ENCODE data around the gene KLRF2. TPM values are rescaled to one million over a fixed set of nuclear protein-coding genes. Genes with fewer than 3 reads are reported as not detected.

Gene KLRF2
- total and polyA plus RNA-seq, 2 of the 8 experiments (the other 6 are each of a cell fraction or from before 2014, with no cell fraction given) = not detected

GRCh38 chr12:9908350-9908749 is 27.1 kb downstream of the KLRF2 start:
- Histone ChIP-seq H3K36me3 (ENCODE audit: control insufficient read depth in 2 of 4, insufficient read depth in 4 of 4, low read length in 3 of 4) (peaks cover 3 to 48% (median 14%) of the 10 kb centered on the region in 4 experiments; a peak in 6 of 8 replicates), H4K8ac (ENCODE audit: extremely low read depth, insufficient read depth, low read length) (no peak overlapping the region), H3K9ac (replicated peaks in 1 of 4; ENCODE audit: extremely low read depth in 1 of 4, low read depth in 3 of 4, low read length in 3 of 4) (peak overlapping the region in 2 of 4 experiments; percentile 37 to 96; a peak in 1 of 7 replicates), H2BK5ac (ENCODE audit: low read depth, low read length) (no peak overlapping the region), H2BK12ac (ENCODE audit: low read depth, low read length) (0 out of 2 replicates have a peak overlapping the region, but pooled peaks have one; percentile 17), H3K4ac (replicated peaks; ENCODE audit: insufficient read length, low read depth, low read length) (no peak overlapping the region), H3K79me2 (ENCODE audit: control insufficient read depth in 1 of 2, insufficient read depth in 2 of 2, low read length in 2 of 2) (peaks cover 0 to 75% of the 10 kb centered on the region in 2 experiments; a peak in 2 of 4 replicates), H4K91ac (replicated peaks; ENCODE audit: insufficient read length, low read length) (no peak overlapping the region), H3K27ac (ENCODE audit: low read depth, low read length) (no peak overlapping the region), H4K20me1 (replicated peaks in 1 of 2; ENCODE audit: control insufficient read depth in 1 of 2, insufficient read depth in 2 of 2, low read length in 2 of 2) (peaks cover 0 to 4% of the 10 kb centered on the region in 2 experiments), H2BK20ac (ENCODE audit: low read length) (no peak overlapping the region), H3K4me1 (replicated peaks in 1 of 4; ENCODE audit: control insufficient read depth in 3 of 4, insufficient read depth in 4 of 4, low read length in 3 of 4) (peaks cover 0 to 9% (median 4%) of the 10 kb centered on the region in 4 experiments; a peak in 3 of 7 replicates), H3K14ac (ENCODE audit: insufficient read length) (no peak overlapping the region), H3K23ac (ENCODE audit: insufficient read length) (no peak overlapping the region), H2BK15ac (ENCODE audit: low read length) (no peak overlapping the region), H3K9me3 (ENCODE audit: insufficient read depth in 2 of 2, low read depth in 1 of 2, low read length in 1 of 2) (no peaks in the 10 kb centered on the region; a peak in 1 of 4 replicates), H3K18ac (ENCODE audit: extremely low read depth, low read length) (no peak overlapping the region), H2AFZ (ENCODE audit: low read length) (no peak overlapping the region), H3K4me2 (ENCODE audit: insufficient read depth in 1 of 2, low read depth in 2 of 2, low read length in 2 of 2) (peak overlapping the region; percentile 54 to 62; a peak in 2 of 4 replicates), H3K79me1 (ENCODE audit: low read depth, low read length) (no peaks in the 10 kb centered on the region), H3K27me3 (replicated peaks in 1 of 4; ENCODE audit: control insufficient read depth in 3 of 4, extremely low read depth in 1 of 4, insufficient read depth in 3 of 4, low read length in 3 of 4) (no peaks in the 10 kb centered on the region), H2AK5ac (ENCODE audit: low read depth, low read length) (no peak overlapping the region), H4K5ac (ENCODE audit: insufficient read length, low read depth, low read length) (no peak overlapping the region), H3K4me3 (ENCODE audit: extremely low read depth in 1 of 4, insufficient read depth in 2 of 4, low read depth in 3 of 4, low read length in 4 of 4) (peak overlapping the region in 2 of 4 experiments; percentile 71 to 72; a peak in 4 of 8 replicates), H2BK120ac (replicated peaks; ENCODE audit: low read depth, low read length) (no peak overlapping the region), H3K23me2 (ENCODE audit: low read depth, low read length) (no peaks in the 10 kb centered on the region; the same call in 1 of the 2 replicates), H3K56ac (replicated peaks; ENCODE audit: insufficient read length, low read depth, low read length) (no peak overlapping the region)
- FAIRE-seq = no peak
- TF ChIP-seq POLR2A (IDR thresholded peaks at IDR 0.05; ENCODE audit: control extremely low read depth in 1 of 2, low read depth in 2 of 2, low read length in 2 of 2) (peak; percentile 72 to 73), HDAC2 (IDR thresholded peaks at IDR 0.05; ENCODE audit: borderline replicate concordance in 1 of 2, low read depth in 2 of 2, low read length in 2 of 2) (no peak)
- ChIA-PET CTCF (ENCODE audit: partially characterized antibody) (interaction anchor here (0.9 to 5.5 kb wide), 4 partner anchors 13 to 158 kb away, joined by 3 to 26 read pairs (median 3); no protein-coding TSS in a partner anchor), POLR2A (ENCODE audit: partially characterized antibody) (interaction anchor here (1.2 to 7.8 kb wide), 5 partner anchors 9 to 94 kb away, joined by 3 to 121 read pairs (median 5); no protein-coding TSS in a partner anchor)
- no peak for DNase-seq (ENCODE audit: low read depth in 1 of 2, low spot score in 2 of 2)
- WGBS, 2 experiments (ENCODE audit: extremely low coverage in 1 of 2, insufficient coverage in 1 of 2, insufficient read length in 1 of 2, insufficient replicate concordance in 2 of 2, low coverage in 1 of 2, low lambda C conversion rate in 2 of 2, missing lambda C conversion rate in 1 of 2) = 82% methylated on average over 4 of the region's 4 CpGs; no CpG with 5 or more reads in 1 of the 2 experiments
